ENCODE data around the gene SLC9C1.

SLC9C1 gene

GRCh38 chr3:112093180-112093522 lies 200.9 kb downstream of the SLC9C1 start:
- Histone ChIP-seq H3K4me1 (ENCODE audit: insufficient read depth, low read length, poor library complexity, severe bottlenecking) (peaks cover 24% of the 10 kb centered on the region), H3K9ac (ENCODE audit: low read depth, low read length, poor library complexity, severe bottlenecking) (no peak overlapping the region), H2AFZ (ENCODE audit: low read length) (no peak overlapping the region), H3K36me3 (ENCODE audit: insufficient read depth, low read length) (no peaks in the 10 kb centered on the region), H3F3A (ENCODE audit: low read depth) (0 out of 2 replicates have a peak, but pooled peaks cover 4% of the 10 kb centered on the region), H3K9me2 (replicated peaks; ENCODE audit: low read depth, low read length) (no peaks in the 10 kb centered on the region), H3K4me3 (ENCODE audit: low read length, poor library complexity, severe bottlenecking) (no peak overlapping the region), H4K20me1 (ENCODE audit: insufficient read depth, low read length, poor library complexity, severe bottlenecking) (no peaks in the 10 kb centered on the region), H3K79me2 (ENCODE audit: insufficient read depth, low read length) (no peaks in the 10 kb centered on the region), H3K4me2 (ENCODE audit: low read depth, low read length, poor library complexity, severe bottlenecking) (no peak overlapping the region), H3K27me3 (ENCODE audit: insufficient read depth, low read length, poor library complexity, severe bottlenecking) (peaks cover 90% of the 10 kb centered on the region), H3K9me3 (ENCODE audit: insufficient read depth, low read depth, low read length) (no peaks in the 10 kb centered on the region)
- TF ChIP-seq EZH2phosphoT487 (IDR thresholded peaks at IDR 0.05; ENCODE audit: borderline replicate concordance), result no peak
- no peak for TF ChIP-seq CTCF (conservative IDR thresholded peaks at IDR 0.05; ENCODE audit: low read length)

- Histone ChIP-seq H3K79me2 (ENCODE audit: insufficient read depth, low read length) (no peaks in the 10 kb centered on the region), H3F3A (ENCODE audit: low read depth) (0 out of 2 replicates have a peak, but pooled peaks cover 4% of the 10 kb centered on the region), H3K27me3 (ENCODE audit: insufficient read depth, low read length, poor library complexity, severe bottlenecking) (peaks cover 90% of the 10 kb centered on the region), H3K4me1 (ENCODE audit: insufficient read depth, low read length, poor library complexity, severe bottlenecking) (peaks cover 24% of the 10 kb centered on the region), H3K9ac (ENCODE audit: low read depth, low read length, poor library complexity, severe bottlenecking) (no peak overlapping the region), H3K9me3 (ENCODE audit: insufficient read depth, low read depth, low read length) (no peaks in the 10 kb centered on the region), H3K4me3 (ENCODE audit: low read length, poor library complexity, severe bottlenecking) (no peak overlapping the region), H3K9me2 (replicated peaks; ENCODE audit: low read depth, low read length) (no peaks in the 10 kb centered on the region), H3K36me3 (ENCODE audit: insufficient read depth, low read length) (no peaks in the 10 kb centered on the region), H4K20me1 (ENCODE audit: insufficient read depth, low read length, poor library complexity, severe bottlenecking) (no peaks in the 10 kb centered on the region), H3K4me2 (ENCODE audit: low read depth, low read length, poor library complexity, severe bottlenecking) (no peak overlapping the region), H2AFZ (ENCODE audit: low read length) (no peak overlapping the region)
- TF ChIP-seq EZH2phosphoT487 (IDR thresholded peaks at IDR 0.05; ENCODE audit: borderline replicate concordance), result no peak
- no peak for TF ChIP-seq CTCF (conservative IDR thresholded peaks at IDR 0.05; ENCODE audit: low read length)
Observed at GRCh38 chr3:112092496-112093179, 201.4 kb downstream of the SLC9C1 start.

- Histone ChIP-seq H3K36me3 (ENCODE audit: insufficient read depth, low read length) (no peaks in the 10 kb centered on the region), H3F3A (ENCODE audit: low read depth) (0 out of 2 replicates have a peak, but pooled peaks cover 4% of the 10 kb centered on the region), H3K9me2 (replicated peaks; ENCODE audit: low read depth, low read length) (no peaks in the 10 kb centered on the region), H3K27me3 (ENCODE audit: insufficient read depth, low read length, poor library complexity, severe bottlenecking) (peaks cover 90% of the 10 kb centered on the region), H2AFZ (ENCODE audit: low read length) (no peak overlapping the region), H3K9ac (ENCODE audit: low read depth, low read length, poor library complexity, severe bottlenecking) (no peak overlapping the region), H3K9me3 (ENCODE audit: insufficient read depth, low read depth, low read length) (no peaks in the 10 kb centered on the region), H3K79me2 (ENCODE audit: insufficient read depth, low read length) (no peaks in the 10 kb centered on the region), H3K4me2 (ENCODE audit: low read depth, low read length, poor library complexity, severe bottlenecking) (peak overlapping the region; percentile 80), H3K4me1 (ENCODE audit: insufficient read depth, low read length, poor library complexity, severe bottlenecking) (peaks cover 24% of the 10 kb centered on the region), H4K20me1 (ENCODE audit: insufficient read depth, low read length, poor library complexity, severe bottlenecking) (no peaks in the 10 kb centered on the region), H3K4me3 (ENCODE audit: low read length, poor library complexity, severe bottlenecking) (peak overlapping the region; percentile 57)
- no peak for TF ChIP-seq CTCF (conservative IDR thresholded peaks at IDR 0.05; ENCODE audit: low read length)
- TF ChIP-seq EZH2phosphoT487 (IDR thresholded peaks at IDR 0.05; ENCODE audit: borderline replicate concordance), result no peak
Observed at GRCh38 chr3:112090887-112091586, 203.0 kb downstream of the SLC9C1 start.
